ENCODE results near the gene BIRC3. TPM values are rescaled to one million over a fixed set of nuclear protein-coding genes. Genes with fewer than 3 reads are reported as not detected.

Gene BIRC3
- total and polyA plus RNA-seq, 2 of the 4 experiments (the other 2 are of a cell fraction), result 2.2 to 5.0 TPM

- peaks cover 4% of the 10 kb centered on the region; the same call in 1 of the 2 replicates for H3K4me1 ChIP-seq (ENCODE audit: control insufficient read depth, insufficient read depth, low read length)
- dilution Hi-C loops (cut with HindIII; ENCODE audit: low sequenced_read_pairs, unreplicated experiment) (no loop called here), intact Hi-C loops (cut with micrococcal nuclease) (no loop called here), in situ Hi-C loops (cut with MboI; ENCODE audit: low sequenced_read_pairs) (loop anchor here (25.0 kb wide), 1 partner anchor 89 kb away; no protein-coding TSS in a partner anchor)
- H3K79me1 ChIP-seq (ENCODE audit: low read depth in 1 of 2, low read length in 2 of 2), result peaks cover 16 to 42% of the 10 kb centered on the region in 2 experiments
- H2AK9ac ChIP-seq (replicated peaks; ENCODE audit: low read depth, low read length, poor library complexity), result no peak overlapping the region
- no peak for DNase-seq
- peaks cover 8% of the 10 kb centered on the region for H3K9me1 ChIP-seq (ENCODE audit: insufficient read depth, low read length)
- no peaks in the 10 kb centered on the region for H3K27me3 ChIP-seq (ENCODE audit: control insufficient read depth, insufficient read depth, low read length)
- no peak overlapping the region for H3K27ac ChIP-seq (ENCODE audit: insufficient read depth, low read length)
- no peak overlapping the region for H2BK15ac ChIP-seq (ENCODE audit: low read depth, low read length)
- peaks cover 25% of the 10 kb centered on the region for H3K36me3 ChIP-seq (ENCODE audit: control insufficient read depth, insufficient read depth, low read length)
- H3K14ac ChIP-seq (replicated peaks; ENCODE audit: low read depth, low read length), result no peak overlapping the region
- ChIA-PET CTCF (no interaction called here), POLR2A (ENCODE audit: unreplicated experiment) (interaction anchor here (0.6 kb wide), 1 partner anchor 40 kb away, joined by 4 read pairs; no protein-coding TSS in a partner anchor)
- no peak overlapping the region for H2AK5ac ChIP-seq (ENCODE audit: low read depth, low read length)
- peaks cover 14% of the 10 kb centered on the region; the same call in 1 of the 2 replicates for H4K20me1 ChIP-seq (ENCODE audit: insufficient read depth, low read length)
- no peak for ATAC-seq (ENCODE audit: low read depth)
- no TSS peak for BruUV-seq (replicated peaks)
- H3K4me3 ChIP-seq (ENCODE audit: insufficient read depth, low read depth, low read length), result no peak overlapping the region
- no peak overlapping the region for H2AFZ ChIP-seq (replicated peaks; ENCODE audit: low read length, poor library complexity)
- no peaks in the 10 kb centered on the region for H3K9me3 ChIP-seq (ENCODE audit: control insufficient read depth, insufficient read depth, low read length)
- H3K56ac ChIP-seq (ENCODE audit: extremely low read depth, insufficient read depth, low read length), result no peak overlapping the region
- no peak overlapping the region for H4K91ac ChIP-seq (ENCODE audit: insufficient read depth, low read depth, low read length)
- H2BK20ac ChIP-seq (ENCODE audit: low read depth, low read length), result no peak overlapping the region
- no peak overlapping the region for H2BK120ac ChIP-seq (ENCODE audit: low read depth, low read length)
- H2BK5ac ChIP-seq (ENCODE audit: low read depth, low read length, poor library complexity, severe bottlenecking), result no peak overlapping the region
- H3K4ac ChIP-seq (ENCODE audit: low read depth, low read length), result no peak overlapping the region
- no peak overlapping the region for H4K5ac ChIP-seq (ENCODE audit: low read depth, low read length)
- H3K4me2 ChIP-seq (ENCODE audit: low read depth, low read length), result no peak overlapping the region
- H3K9ac ChIP-seq (ENCODE audit: low read depth, low read length), result no peak overlapping the region
- WGBS, 2 experiments (ENCODE audit: extremely low coverage in 2 of 2, insufficient read length in 1 of 2), result no CpG with 5 or more reads among the region's 5 CpGs
- no peak overlapping the region for H3K23ac ChIP-seq (ENCODE audit: low read depth, low read length)
- TF ChIP-seq NFE2L2 (IDR thresholded peaks at IDR 0.05; ENCODE audit: low read depth, low read length) (no peak), RFX5 (IDR thresholded peaks at IDR 0.05; ENCODE audit: low read depth, low read length) (no peak), FOS (IDR thresholded peaks at IDR 0.05; ENCODE audit: low read depth, low read length) (no peak), ELK1 (IDR thresholded peaks at IDR 0.05; ENCODE audit: borderline replicate concordance, low read depth, low read length) (no peak), CHD1 (IDR thresholded peaks at IDR 0.05; ENCODE audit: low read depth, low read length) (no peak), POLR2A (IDR thresholded peaks at IDR 0.05; ENCODE audit: low read depth, low read length) (no peak), CTCF (conservative IDR thresholded peaks at IDR 0.05; ENCODE audit: low read depth, low read length) (no peak), MAZ (IDR thresholded peaks at IDR 0.05; ENCODE audit: borderline replicate concordance, low read depth, low read length) (no peak)
- H3K18ac ChIP-seq (ENCODE audit: low read depth, low read length), result no peak overlapping the region
- no peak overlapping the region for H4K8ac ChIP-seq (ENCODE audit: low read depth in 2 of 2, low read length in 2 of 2)
Observed at GRCh38 chr11:102375720-102376399, 58.6 kb downstream of the BIRC3 start.

Measured in IMR-90 (cell line).